Hepatocyte (in vitro differentiated cells): ENCODE data around the gene RPL35.

ENCODE experiments used
- EZH2 ChIP-seq: fragments of 200-600 bp; sonication (generic); IDR thresholded peaks from 2 replicates; pipeline ENCODE4 v1.6.1; 2016; ENCODE audit warnings: antibody characterized with exemption, mild to moderate bottlenecking, borderline replicate concordance
- EZH2phosphoT487 ChIP-seq: fragments of 200-600 bp; sonication (generic); IDR thresholded peaks from one replicate; pipeline ENCODE4 v1.6.1; 2018; ENCODE audit warnings: antibody characterized with exemption, mild to moderate bottlenecking, low read depth, moderate library complexity; ENCODE audit not compliant: unreplicated experiment, severe bottlenecking
- TF ChIP-seq, protein P1 (sequence below): fragments of 200-600 bp; sonication (generic); IDR thresholded peaks from 2 replicates; pipeline ENCODE4 v1.5.1; 2016; ENCODE audit warnings: antibody characterized with exemption, mild to moderate bottlenecking; ENCODE audit not compliant: poor library complexity

DNA sequence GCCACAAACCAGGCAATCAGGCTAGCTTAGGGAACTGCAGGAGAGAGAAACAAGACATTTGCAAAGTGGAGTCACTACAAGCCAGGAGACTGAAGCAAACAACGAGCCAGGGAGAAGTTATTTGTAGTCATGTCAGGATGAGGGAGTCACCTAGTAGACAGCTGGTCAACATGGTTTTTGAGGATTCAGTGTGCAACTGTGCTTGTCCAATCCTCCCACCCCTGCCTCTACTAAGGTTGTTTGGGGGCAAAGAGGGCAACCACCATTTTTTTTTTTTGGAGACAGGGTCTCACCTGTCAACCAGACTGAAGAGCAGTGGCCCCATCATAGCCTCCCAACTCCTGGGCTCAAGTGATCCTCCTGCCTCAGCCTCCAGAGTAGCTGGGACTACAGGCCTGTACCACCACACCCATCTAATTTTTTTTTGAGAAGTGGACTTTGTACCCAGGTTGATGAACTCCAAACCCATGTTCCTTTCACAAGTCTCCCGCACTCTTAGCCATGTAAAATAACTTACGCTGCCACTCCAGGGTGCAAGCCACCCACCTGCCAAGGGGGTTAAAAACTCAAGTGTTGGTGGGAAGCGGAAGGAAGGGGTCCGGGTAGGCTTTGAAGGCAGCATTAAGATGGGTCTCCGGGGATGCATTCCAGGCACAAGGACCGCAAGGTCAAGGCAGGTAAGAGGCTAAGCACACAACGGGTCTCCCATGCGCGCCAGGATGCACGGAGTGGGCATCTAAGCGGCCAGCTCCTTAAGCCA is 995 bp downstream of the RPL35 start:
- TF ChIP-seq, protein P1, sequence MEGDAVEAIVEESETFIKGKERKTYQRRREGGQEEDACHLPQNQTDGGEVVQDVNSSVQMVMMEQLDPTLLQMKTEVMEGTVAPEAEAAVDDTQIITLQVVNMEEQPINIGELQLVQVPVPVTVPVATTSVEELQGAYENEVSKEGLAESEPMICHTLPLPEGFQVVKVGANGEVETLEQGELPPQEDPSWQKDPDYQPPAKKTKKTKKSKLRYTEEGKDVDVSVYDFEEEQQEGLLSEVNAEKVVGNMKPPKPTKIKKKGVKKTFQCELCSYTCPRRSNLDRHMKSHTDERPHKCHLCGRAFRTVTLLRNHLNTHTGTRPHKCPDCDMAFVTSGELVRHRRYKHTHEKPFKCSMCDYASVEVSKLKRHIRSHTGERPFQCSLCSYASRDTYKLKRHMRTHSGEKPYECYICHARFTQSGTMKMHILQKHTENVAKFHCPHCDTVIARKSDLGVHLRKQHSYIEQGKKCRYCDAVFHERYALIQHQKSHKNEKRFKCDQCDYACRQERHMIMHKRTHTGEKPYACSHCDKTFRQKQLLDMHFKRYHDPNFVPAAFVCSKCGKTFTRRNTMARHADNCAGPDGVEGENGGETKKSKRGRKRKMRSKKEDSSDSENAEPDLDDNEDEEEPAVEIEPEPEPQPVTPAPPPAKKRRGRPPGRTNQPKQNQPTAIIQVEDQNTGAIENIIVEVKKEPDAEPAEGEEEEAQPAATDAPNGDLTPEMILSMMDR: no peak
- no peak for TF ChIP-seq EZH2
- TF ChIP-seq EZH2phosphoT487: no peak
